HL-60 (cell line): ENCODE data around the gene SDSL.

ENCODE experiments used
- SPI1 ChIP-seq: IDR thresholded peaks from 2 replicates; pipeline ENCODE4 v1.6.1; 2012; ENCODE audit warnings: low read depth, mild to moderate bottlenecking, borderline replicate concordance
- TF ChIP-seq, protein P1 (sequence below): IDR thresholded peaks from one replicate; pipeline ENCODE4 v1.5.1; 2011; ENCODE audit warnings: low read length, control low read depth, inconsistent platforms; ENCODE audit not compliant: insufficient read depth

DNA sequence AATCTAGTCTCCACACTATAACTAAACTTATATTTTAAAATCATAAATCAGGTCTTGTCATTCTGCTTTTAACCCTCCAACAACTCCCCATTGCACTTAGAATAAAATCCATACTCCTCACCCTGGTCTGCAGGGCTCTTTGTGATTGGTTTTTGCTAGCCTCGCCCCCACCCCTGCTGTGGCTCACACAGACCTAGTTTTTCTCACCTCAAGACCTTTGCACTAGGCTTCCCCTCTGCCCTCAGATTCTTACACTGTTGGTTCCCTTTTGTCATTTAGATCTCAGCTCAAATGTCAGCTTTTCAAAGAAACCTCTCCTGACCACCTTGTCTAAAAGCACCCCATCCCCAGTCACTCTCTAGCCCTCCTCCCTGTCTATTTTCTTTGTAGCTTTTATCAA is 60.2 kb downstream of the SDSL start:
- TF ChIP-seq, protein P1, sequence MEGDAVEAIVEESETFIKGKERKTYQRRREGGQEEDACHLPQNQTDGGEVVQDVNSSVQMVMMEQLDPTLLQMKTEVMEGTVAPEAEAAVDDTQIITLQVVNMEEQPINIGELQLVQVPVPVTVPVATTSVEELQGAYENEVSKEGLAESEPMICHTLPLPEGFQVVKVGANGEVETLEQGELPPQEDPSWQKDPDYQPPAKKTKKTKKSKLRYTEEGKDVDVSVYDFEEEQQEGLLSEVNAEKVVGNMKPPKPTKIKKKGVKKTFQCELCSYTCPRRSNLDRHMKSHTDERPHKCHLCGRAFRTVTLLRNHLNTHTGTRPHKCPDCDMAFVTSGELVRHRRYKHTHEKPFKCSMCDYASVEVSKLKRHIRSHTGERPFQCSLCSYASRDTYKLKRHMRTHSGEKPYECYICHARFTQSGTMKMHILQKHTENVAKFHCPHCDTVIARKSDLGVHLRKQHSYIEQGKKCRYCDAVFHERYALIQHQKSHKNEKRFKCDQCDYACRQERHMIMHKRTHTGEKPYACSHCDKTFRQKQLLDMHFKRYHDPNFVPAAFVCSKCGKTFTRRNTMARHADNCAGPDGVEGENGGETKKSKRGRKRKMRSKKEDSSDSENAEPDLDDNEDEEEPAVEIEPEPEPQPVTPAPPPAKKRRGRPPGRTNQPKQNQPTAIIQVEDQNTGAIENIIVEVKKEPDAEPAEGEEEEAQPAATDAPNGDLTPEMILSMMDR = no peak
- TF ChIP-seq SPI1 = no peak
